Colonic mucosa (tissue), 4 donors: ENCODE measurements around the gene IGSF6. TPM values are rescaled to one million over a fixed set of nuclear protein-coding genes. Genes with fewer than 3 reads are reported as not detected.

Experiments
- DNase-seq: peaks from one replicate; pipeline ENCODE4 v3.0.0-alpha.2; 2020
- H3K27ac ChIP-seq: fragments of 200-600 bp; one replicate; pipeline ENCODE4 v1.8.0; 2021
- H3K27me3 ChIP-seq: fragments of 200-600 bp; one replicate; pipeline ENCODE4 v1.8.0; 2021
- H3K36me3 ChIP-seq: fragments of 200-600 bp; one replicate; pipeline ENCODE4 v1.8.0; 2021
- H3K4me1 ChIP-seq: fragments of 200-600 bp; one replicate; pipeline ENCODE4 v1.8.0; 2021; ENCODE audit warnings: mild to moderate bottlenecking
- H3K4me3 ChIP-seq: fragments of 200-600 bp; one replicate; pipeline ENCODE4 v1.8.0; 2021
- H3K9ac ChIP-seq, 2 donors: one replicate each; pipeline ENCODE4 v1.7.0; 2013; ENCODE audit warnings: control low read depth in 2 of 2, low read depth in 2 of 2, low read length in 2 of 2
- H3K9me3 ChIP-seq: fragments of 200-600 bp; one replicate; pipeline ENCODE4 v1.8.0; 2021
- CTCF ChIP-seq: fragments of 200-600 bp; IDR thresholded peaks from one replicate; pipeline ENCODE4 v1.8.0; 2022; ENCODE audit warnings: antibody characterized with exemption, mild to moderate bottlenecking
- intact Hi-C: fragments of 100-400 bp; cut with DNase I; formaldehyde crosslinking; loops from one replicate; pipeline ENCODE4 v1.14.1; 2022
- total RNA-seq, 2 donors: library from RNA; stranded (reverse); fragmentation: NEBNext Ultra II Directional in 1 of 2; extraction: Animal tissue kit (Norgen Biotek cat#: 25700) in 1 of 2; gene quantifications; one replicate each; pipeline ENCODE4 v1.2.1, GENCODE V29; 2021
- donor health status: healthy.
- donor health status: DM: no; HTN: no; CAD: no.
- donor health status: DM: no; HTN: no; CAD: no.

The IGSF6 gene
- total RNA-seq, 2 donors from 2014 or later, result 2.7 to 4.7 TPM

GRCh38 chr16:21620592-21620991, 31.8 kb downstream of the IGSF6 start:
- DNase-seq, result no peak
- Histone ChIP-seq H3K36me3 (no peaks in the 10 kb centered on the region), H3K9ac (no peak overlapping the region), H3K4me1 (no peaks in the 10 kb centered on the region), H3K27ac (no peak overlapping the region), H3K4me3 (no peak overlapping the region), H3K27me3 (no peaks in the 10 kb centered on the region), H3K9me3 (no peaks in the 10 kb centered on the region)
- intact Hi-C loops, result no loop called here
- TF ChIP-seq CTCF, result no peak

- no peaks in the 10 kb centered on the region for H3K4me1 ChIP-seq
- no peak for TF ChIP-seq CTCF
- H3K27me3 ChIP-seq, result no peaks in the 10 kb centered on the region
- no peaks in the 10 kb centered on the region for H3K36me3 ChIP-seq
- intact Hi-C loops, result no loop called here
- no peak overlapping the region for H3K4me3 ChIP-seq
- no peak for DNase-seq
- no peaks in the 10 kb centered on the region for H3K9me3 ChIP-seq
- H3K27ac ChIP-seq, result no peak overlapping the region
- H3K9ac ChIP-seq, result no peak overlapping the region
Observed at GRCh38 chr16:21619765-21620425, 32.5 kb downstream of the IGSF6 start.

GRCh38 chr16:21618281-21618680, 34.1 kb downstream of the IGSF6 start:
- no peak for TF ChIP-seq CTCF
- intact Hi-C loops, result no loop called here

DNA sequence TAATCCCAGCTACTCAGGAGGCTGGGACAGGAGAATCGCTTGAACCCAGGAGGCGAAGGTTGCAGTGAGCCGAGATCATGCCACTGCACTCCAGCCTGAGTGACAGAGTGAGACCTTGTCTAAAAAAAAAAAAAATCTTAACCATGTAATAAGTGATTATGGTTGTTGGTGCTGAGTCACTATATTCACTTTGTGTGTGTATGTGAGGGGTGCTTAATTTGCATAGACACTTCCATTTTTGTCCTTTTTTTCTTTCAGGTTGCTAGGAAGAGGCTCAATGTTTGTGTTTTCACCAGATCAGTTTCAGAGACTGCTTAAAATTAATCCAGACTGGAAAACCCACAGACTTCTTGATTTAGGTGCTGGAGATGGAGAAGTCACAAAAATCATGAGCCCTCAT, 34.8 kb downstream of the IGSF6 start:
- intact Hi-C loops, result no loop called here
- H3K27me3 ChIP-seq, result no peaks in the 10 kb centered on the region
- H3K36me3 ChIP-seq, result no peaks in the 10 kb centered on the region
- no peak for TF ChIP-seq CTCF
- H3K9ac ChIP-seq, result no peak overlapping the region
- DNase-seq, result no peak
- no peak overlapping the region for H3K4me3 ChIP-seq
- H3K9me3 ChIP-seq, result no peaks in the 10 kb centered on the region
- H3K27ac ChIP-seq, result no peak overlapping the region
- H3K4me1 ChIP-seq, result no peaks in the 10 kb centered on the region

More at GRCh38 chr16:21618281-21618680, 34.1 kb downstream of the IGSF6 start:
- H3K9ac ChIP-seq, result no peak overlapping the region
- no peak overlapping the region for H3K4me3 ChIP-seq
- no peaks in the 10 kb centered on the region for H3K36me3 ChIP-seq
- H3K27ac ChIP-seq, result no peak overlapping the region
- no peaks in the 10 kb centered on the region for H3K4me1 ChIP-seq
- no peaks in the 10 kb centered on the region for H3K27me3 ChIP-seq
- DNase-seq, result no peak
- H3K9me3 ChIP-seq, result no peaks in the 10 kb centered on the region

- intact Hi-C loops, result no loop called here
- Histone ChIP-seq H3K9me3 (no peaks in the 10 kb centered on the region), H3K27me3 (no peaks in the 10 kb centered on the region), H3K4me1 (peaks cover 11% of the 10 kb centered on the region), H3K27ac (no peak overlapping the region), H3K4me3 (no peak overlapping the region), H3K36me3 (no peaks in the 10 kb centered on the region), H3K9ac (no peak overlapping the region)
- TF ChIP-seq CTCF, result no peak
- DNase-seq, result no peak
Observed at GRCh38 chr16:21614896-21615295, 37.5 kb downstream of the IGSF6 start.
